ENCODE results near the gene ATG7.
"Not testable (repeated sequence)": the region's sequence is repeated elsewhere in the genome, so short reads cannot be mapped to it uniquely, and the experiment has no call there.

ATG7 gene

DNA sequence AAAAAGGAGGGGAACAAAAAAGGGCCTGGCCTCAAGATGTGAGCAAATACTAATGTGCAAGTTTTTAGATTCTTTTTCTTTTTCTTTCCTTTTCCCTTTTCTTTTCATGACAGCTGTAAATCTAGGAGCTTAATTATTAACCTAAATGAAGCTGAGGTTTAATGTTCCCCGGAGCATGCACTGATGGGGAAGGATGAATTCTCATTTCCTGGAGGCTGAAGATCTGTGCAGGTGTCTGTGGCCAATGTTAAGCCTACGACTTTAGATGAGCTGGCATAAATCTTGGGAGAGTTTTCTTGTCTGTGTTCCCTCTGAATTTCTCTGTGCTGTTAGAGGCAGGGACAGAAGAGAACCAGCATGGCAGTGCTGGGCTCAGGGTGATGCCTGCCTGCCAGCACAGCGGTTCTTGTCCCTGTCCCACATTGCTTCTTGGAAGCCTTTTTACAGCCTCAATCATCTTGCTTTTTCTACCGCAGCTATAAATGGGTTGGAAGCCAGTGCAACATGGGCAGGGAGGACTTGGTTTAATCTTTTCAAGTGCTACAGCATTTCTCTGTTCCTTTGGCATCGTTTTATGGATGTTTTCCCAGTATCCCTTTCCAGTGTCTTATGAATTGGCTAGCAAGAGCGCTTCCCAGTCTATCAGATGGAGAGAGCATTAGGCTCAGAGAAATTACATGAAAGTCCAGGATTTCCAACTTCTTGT, 119.1 kb downstream of the ATG7 start:
- no peak for DNase-seq

DNA sequence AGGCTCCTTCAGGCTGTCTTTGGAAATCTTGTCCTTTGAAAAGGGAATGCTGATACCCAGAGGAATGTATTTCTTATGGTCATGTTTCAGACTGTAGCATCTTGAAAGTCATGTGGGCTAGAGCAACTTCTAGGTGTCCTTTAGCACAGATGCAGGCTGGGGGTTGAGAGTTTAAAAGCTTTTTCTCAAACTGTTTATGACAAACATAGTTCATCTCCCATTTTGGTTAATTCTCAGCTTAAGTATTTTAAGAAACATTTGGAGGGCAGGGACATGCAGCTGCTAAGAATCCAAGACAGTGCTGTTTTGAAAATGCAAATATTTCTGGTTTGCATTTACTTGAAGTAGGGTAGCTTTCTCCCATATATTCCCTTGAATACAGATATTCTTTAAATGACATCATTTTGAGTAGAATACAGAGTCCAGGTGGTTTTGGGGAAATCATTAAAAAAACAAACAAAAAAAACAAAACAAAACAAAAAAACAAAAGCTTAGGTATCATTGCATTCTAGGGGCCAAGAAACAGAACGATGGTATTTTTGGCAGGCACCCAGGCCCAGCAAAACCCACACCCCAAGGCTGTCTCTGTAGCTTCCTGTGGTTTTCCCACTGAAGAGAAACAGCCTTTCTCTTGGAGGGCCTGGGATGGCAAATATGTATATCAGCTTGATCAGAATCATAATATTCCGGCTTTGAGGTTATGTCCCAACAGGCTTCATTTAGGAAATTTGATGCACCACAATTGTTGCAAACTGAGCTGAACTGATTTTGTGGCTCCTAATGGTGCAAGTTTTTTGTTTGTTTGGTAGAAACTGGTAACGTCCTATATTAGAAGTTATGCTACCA, 120.0 kb downstream of the ATG7 start:
- no peak for DNase-seq

GRCh38 chr3:11392860-11393114, 120.6 kb downstream of the ATG7 start:
- no peak for DNase-seq

DNA sequence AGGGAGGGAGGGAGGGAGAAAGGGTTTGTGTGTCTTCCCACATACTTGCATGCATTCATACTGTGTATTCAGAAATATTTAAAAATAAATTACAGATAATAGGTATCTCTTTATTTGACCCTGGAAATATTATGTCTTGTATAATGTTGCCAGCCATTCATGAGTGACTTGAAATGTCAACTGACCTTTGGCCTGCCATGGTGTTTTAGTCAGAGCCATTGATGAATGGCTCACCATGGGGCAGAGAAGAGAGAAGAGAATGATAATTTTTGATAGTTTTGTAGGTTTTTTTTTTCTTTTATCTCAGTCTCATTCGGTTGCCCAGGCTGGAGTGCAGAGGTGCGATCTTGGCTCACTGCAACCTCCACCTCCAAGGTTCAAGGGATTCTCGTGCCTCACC, 121.2 kb downstream of the ATG7 start:
- DNase-seq, result no peak

DNA sequence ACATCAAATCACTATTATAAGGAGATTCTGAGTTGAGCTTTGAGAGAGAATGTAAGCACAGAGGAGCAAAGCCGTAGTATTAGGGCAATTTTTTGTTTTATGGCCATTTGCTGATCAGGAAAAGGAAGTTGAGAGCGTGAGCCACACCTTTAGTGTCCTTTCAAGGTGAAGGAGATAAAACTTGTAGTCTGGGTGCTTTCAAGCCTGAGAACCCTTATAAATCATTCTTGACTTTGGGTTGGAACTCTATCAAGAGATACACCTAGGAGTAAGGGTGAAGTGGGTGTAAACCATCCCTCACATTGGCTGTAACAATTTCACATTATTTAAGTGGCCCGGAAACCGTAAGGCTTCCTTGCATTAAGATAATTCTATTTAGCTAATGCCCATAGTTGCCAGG, 122.2 kb downstream of the ATG7 start:
- DNase-seq, result no peak

DNA sequence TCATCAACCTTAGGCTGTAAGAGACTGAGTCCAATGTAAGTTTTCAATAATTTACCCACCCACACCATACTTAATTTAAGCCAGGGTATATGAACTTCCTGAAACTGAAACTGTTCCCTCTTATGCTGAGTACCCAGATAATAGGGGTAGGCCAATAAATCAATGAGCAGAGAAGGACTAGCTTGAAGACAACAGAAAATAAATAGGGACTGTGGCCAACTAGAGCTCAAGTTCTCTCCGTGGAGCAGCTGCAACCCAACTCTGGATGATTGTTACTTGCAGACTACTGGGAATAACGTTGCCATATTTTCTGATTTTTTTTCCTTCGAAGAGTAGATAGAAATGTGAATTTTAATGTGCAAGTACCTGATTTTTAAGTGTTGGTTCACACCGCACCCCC, 128.0 kb downstream of the ATG7 start:
- DNase-seq, result no peak

DNA sequence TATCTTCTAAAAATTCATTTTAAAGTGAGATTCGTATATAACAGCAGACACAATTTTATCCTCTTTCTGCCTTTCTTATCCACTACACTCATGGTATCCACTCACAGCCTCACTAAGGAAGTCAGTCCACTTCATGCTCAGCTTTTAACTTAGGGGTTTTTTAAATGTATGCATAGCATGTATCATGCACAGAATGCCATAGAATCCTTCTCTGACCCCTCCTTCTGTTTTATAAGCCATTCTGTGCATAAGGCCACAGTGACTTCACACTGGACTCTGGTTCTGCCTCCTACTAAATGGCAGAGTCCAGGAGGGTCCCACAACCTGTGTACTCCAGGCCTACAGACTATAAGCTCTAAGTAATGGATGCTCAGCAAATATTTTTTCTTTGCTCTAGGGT, 129.2 kb downstream of the ATG7 start:
- no peak for DNase-seq

GRCh38 chr3:11405323-11405722, 133.1 kb downstream of the ATG7 start:
- DNase-seq, result no peak

GRCh38 chr3:11407644-11408043, 135.4 kb downstream of the ATG7 start:
- no peak for DNase-seq

- not testable (repeated sequence) for DNase-seq
Observed at GRCh38 chr3:11408324-11408859, 136.2 kb downstream of the ATG7 start.

DNA sequence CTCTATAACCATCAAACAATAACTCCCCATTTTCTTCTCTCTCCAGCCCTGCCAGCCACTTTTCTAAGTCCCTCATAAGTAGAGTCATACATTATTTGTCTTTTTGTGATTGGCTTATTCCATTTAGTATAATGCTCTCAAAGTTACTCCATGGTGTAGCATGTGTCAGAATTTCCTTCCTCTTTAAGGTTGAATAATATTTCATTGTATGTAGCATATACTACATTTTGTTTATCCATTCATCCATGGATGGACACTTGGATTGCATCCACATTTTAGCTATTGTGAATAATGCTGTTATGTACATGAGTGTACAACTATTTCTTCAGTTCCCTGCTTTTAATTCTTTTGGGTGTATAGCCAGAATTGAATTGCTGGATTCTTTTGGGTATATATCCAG, 138.4 kb downstream of the ATG7 start:
- no peak for DNase-seq

DNA sequence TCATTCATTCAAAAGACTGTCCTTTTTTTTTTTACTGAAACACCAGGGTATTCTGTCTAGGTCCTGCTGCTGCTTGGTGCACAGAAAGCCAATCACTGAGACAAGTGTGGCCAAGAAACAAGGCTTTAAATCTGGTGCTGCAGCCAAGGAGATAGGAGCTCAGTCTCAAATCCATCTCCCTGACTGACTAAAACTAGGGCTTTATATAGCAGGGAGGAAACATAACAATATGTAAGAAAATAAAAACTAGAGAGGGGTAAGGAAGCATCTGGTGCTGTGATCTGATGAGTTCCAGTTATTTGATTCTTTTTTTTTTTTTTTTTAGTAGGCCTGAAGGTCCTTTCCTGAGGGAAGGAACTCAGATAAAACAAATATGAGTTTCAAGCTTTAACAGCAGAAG, 139.8 kb downstream of the ATG7 start:
- no peak for DNase-seq

GRCh38 chr3:11413071-11413470, 140.9 kb downstream of the ATG7 start:
- DNase-seq, result no peak

DNA sequence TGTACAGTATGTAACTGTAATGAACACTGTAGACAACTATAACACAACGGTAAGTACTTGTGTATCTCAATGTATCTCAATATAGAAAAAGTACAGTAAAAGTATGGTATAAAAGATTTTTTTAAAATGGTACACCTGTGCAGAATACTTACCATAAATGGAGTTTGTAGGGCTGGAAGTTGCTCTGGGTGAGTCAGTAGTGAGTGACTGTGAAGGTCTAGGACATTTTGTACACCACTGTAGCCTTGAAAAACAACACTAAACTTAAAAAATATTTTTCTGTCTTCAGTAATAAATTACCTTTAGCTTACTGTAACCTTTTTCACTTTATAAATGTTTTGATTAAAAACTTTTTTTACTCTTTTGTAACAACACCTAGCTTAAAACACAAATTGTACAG, 142.9 kb downstream of the ATG7 start:
- DNase-seq, result no peak

GRCh38 chr3:11420066-11420465, 147.9 kb downstream of the ATG7 start:
- no peak for DNase-seq

GRCh38 chr3:11422291-11422690, 150.1 kb downstream of the ATG7 start:
- DNase-seq, result no peak

- DNase-seq, result no peak
Observed at GRCh38 chr3:11423868-11424267, 151.7 kb downstream of the ATG7 start.

DNA sequence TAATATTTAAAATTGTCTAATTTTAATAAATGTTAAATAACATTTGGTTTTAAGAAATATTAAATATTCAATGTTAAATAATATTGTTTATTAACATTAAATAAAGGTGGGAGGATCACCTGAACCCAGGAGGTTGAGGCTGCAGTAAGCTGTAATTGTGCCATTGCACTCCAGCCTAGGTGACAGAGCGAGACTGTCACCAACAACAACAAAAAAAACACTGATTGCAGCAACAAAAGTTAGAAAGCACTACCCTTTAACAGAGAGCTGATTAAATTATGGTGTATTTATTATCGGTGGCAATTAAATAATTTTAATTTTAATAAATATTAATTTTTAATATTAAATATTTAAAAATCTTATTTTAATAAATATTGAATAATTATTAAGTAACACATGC, 152.1 kb downstream of the ATG7 start:
- no peak for DNase-seq

- DNase-seq, result no peak
Observed at GRCh38 chr3:11430207-11430606, 158.0 kb downstream of the ATG7 start.

GRCh38 chr3:11430624-11431023, 158.4 kb downstream of the ATG7 start:
- no peak for DNase-seq

GRCh38 chr3:11431319-11431718, 159.1 kb downstream of the ATG7 start:
- DNase-seq, result no peak

GRCh38 chr3:11434017-11434526, 161.9 kb downstream of the ATG7 start:
- no peak for DNase-seq

DNA sequence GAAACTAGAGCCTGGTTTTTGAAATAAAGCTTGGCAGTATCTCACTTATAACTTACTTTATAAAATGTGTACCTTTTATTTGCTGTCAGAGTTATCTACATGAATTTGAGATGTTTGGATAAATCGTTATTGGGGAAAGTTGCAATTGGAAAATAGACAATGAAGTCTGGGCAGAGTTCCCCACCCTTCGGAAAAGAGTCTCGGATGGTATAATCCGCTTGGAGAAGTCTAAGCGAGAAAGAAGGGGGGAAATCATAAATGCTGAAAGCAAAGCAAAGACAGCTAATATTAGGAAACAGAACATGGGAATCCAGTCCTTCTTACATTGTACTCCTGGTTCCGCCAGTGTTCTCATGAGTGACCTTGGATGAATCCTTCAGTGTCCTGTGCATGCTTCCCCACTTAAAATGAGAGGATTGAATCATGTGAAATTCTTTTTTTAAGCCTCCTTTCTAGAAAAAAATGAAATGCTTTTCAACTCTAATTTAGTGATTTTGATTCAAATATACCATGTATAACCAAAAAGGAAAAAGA, 162.4 kb downstream of the ATG7 start:
- DNase-seq, result no peak

Data from activated T-cell treated with anti-CD3 and anti-CD28 coated beads, Interleukin-2, amount 50 U/mL, for 1 hour (primary cell).